Loucy (cell line): ENCODE data around the gene CTNNBL1.

Source experiments
- CTCF ChIP-seq: fragments of 200-600 bp; sonication (generic); conservative IDR thresholded peaks from 2 replicates; pipeline ENCODE4 v1.5.1; 2014; ENCODE audit warnings: mild to moderate bottlenecking, antibody characterized with exemption, low read length
- EZH2phosphoT487 ChIP-seq: fragments of 200-600 bp; IDR thresholded peaks from 2 replicates; pipeline ENCODE4 v1.6.1; 2018; ENCODE audit warnings: antibody characterized with exemption, mild to moderate bottlenecking, moderate library complexity, borderline replicate concordance

- TF ChIP-seq CTCF (no peak), EZH2phosphoT487 (no peak)
Measured at GRCh38 chr20:37899105-37900045, 205.5 kb downstream of the CTNNBL1 start.
